WTC11 (cell line): Measurements from ENCODE around the gene GABBR2. TPM values are rescaled to one million over a fixed set of nuclear protein-coding genes. Genes with fewer than 3 reads are reported as not detected.

ENCODE experiments used
- ATAC-seq: fragments of 200-7000 bp; cut with Tn5 transposase; 2 replicates; pipeline ENCODE4 v1.10.0; 2021; ENCODE audit warnings: mild to moderate bottlenecking, moderate library complexity
- CTCF ChIA-PET: fragments of 300-600 bp; sonication (Branson Sonifier 250); formaldehyde crosslinking; loops from one replicate; lab custom pipeline; 2021; ENCODE audit warnings: antibody characterized with exemption; lab: Charles Lee
- POLR2A ChIA-PET: fragments of 350-600 bp; sonication (Branson Sonifier 250); formaldehyde crosslinking; loops from one replicate; lab custom pipeline; 2021; ENCODE audit warnings: antibody characterized with exemption; lab: Charles Lee
- DNase-seq: peaks from one replicate; pipeline ENCODE4 v3.0.0; 2021; ENCODE audit warnings: low spot score
- H3K27ac Mint-ChIP-seq: 2 replicates; pipeline ENCODE4 v1.8.0; 2021; ENCODE audit warnings: mixed read lengths
- H3K27me3 Mint-ChIP-seq: 2 replicates; pipeline ENCODE4 v1.8.0; 2021; ENCODE audit warnings: low read depth, mild to moderate bottlenecking, moderate library complexity, mixed read lengths
- H3K36me3 Mint-ChIP-seq: 2 replicates; pipeline ENCODE4 v1.8.0; 2021; ENCODE audit warnings: mixed read lengths
- H3K4me1 Mint-ChIP-seq: 2 replicates; pipeline ENCODE4 v1.8.0; 2022; ENCODE audit warnings: mixed read lengths
- H3K4me3 Mint-ChIP-seq: 2 replicates; pipeline ENCODE4 v1.8.0; 2021; ENCODE audit warnings: mild to moderate bottlenecking, moderate library complexity, mixed read lengths
- H3K9me3 Mint-ChIP-seq: 2 replicates; pipeline ENCODE4 v1.8.0; 2021; ENCODE audit warnings: mixed read lengths
- AFF4 ChIP-seq: sonication (generic); formaldehyde crosslinking; IDR thresholded peaks from 2 replicates; pipeline ENCODE4 v1.8.1; 2023; ENCODE audit warnings: mild to moderate bottlenecking, missing genetic modification reagents, borderline replicate concordance
- ATF1 ChIP-seq: sonication (generic); formaldehyde crosslinking; IDR thresholded peaks from 2 replicates; pipeline ENCODE4 v1.8.1; 2023; ENCODE audit warnings: mild to moderate bottlenecking, moderate library complexity, missing genetic modification reagents
- ELF4 ChIP-seq: sonication (generic); formaldehyde crosslinking; IDR thresholded peaks from 2 replicates; pipeline ENCODE4 v1.8.1; 2022; ENCODE audit warnings: low read depth, mild to moderate bottlenecking, moderate library complexity, missing genetic modification reagents
- FOXJ3 ChIP-seq: sonication (generic); formaldehyde crosslinking; IDR thresholded peaks from 2 replicates; pipeline ENCODE4 v1.9.0; 2021; ENCODE audit warnings: missing genetic modification reagents, mild to moderate bottlenecking, borderline replicate concordance
- FOXP1 ChIP-seq: sonication (generic); formaldehyde crosslinking; IDR thresholded peaks from 2 replicates; pipeline ENCODE4 v1.8.0; 2022; ENCODE audit warnings: missing genetic modification reagents, mild to moderate bottlenecking, moderate library complexity, borderline replicate concordance
- FOXP4 ChIP-seq: sonication (generic); formaldehyde crosslinking; IDR thresholded peaks from 2 replicates; pipeline ENCODE4 v1.8.0; 2022; ENCODE audit warnings: mild to moderate bottlenecking, missing genetic modification reagents
- JUN ChIP-seq: sonication (generic); formaldehyde crosslinking; IDR thresholded peaks from 2 replicates; pipeline ENCODE4 v1.8.0; 2023; ENCODE audit warnings: mild to moderate bottlenecking, missing genetic modification reagents
- KAT7 ChIP-seq: sonication (generic); formaldehyde crosslinking; IDR thresholded peaks from 2 replicates; pipeline ENCODE4 v1.8.1; 2023; ENCODE audit warnings: missing genetic modification reagents, mild to moderate bottlenecking, borderline replicate concordance
- MXD4 ChIP-seq: fragments of 250-450 bp; sonication (Bioruptor Pico); IDR thresholded peaks from 2 replicates; pipeline ENCODE4 v1.8.0; 2021; ENCODE audit warnings: mild to moderate bottlenecking, moderate library complexity, borderline replicate concordance
- NR3C1 ChIP-seq: sonication (generic); formaldehyde crosslinking; conservative IDR thresholded peaks from 2 replicates; pipeline ENCODE4 v1.8.1; 2023; ENCODE audit warnings: low read depth, mild to moderate bottlenecking, missing genetic modification reagents
- SMAD4 ChIP-seq: sonication (generic); formaldehyde crosslinking; IDR thresholded peaks from 2 replicates; pipeline ENCODE4 v1.8.0; 2022; ENCODE audit warnings: mild to moderate bottlenecking, missing genetic modification reagents
- ZNF263 ChIP-seq: sonication (generic); formaldehyde crosslinking; IDR thresholded peaks from 2 replicates; pipeline ENCODE4 v1.8.1; 2022; ENCODE audit warnings: low read depth, mild to moderate bottlenecking, moderate library complexity, missing genetic modification reagents
- ZNF425 ChIP-seq: fragments of 250-450 bp; sonication (Bioruptor Pico); conservative IDR thresholded peaks from 2 replicates; pipeline ENCODE4 v1.9.0; 2021; ENCODE audit warnings: mild to moderate bottlenecking
- ZNF532 ChIP-seq: fragments of 250-450 bp; sonication (Bioruptor Pico); IDR thresholded peaks from 2 replicates; pipeline ENCODE4 v1.9.0; 2021; ENCODE audit warnings: mild to moderate bottlenecking, borderline replicate concordance
- total RNA-seq: library from RNA; stranded (reverse); gene quantifications from 3 replicates; pipeline ENCODE4 v1.2.3, GENCODE V29; 2021
- TF ChIP-seq, protein P1 (sequence below): sonication (generic); formaldehyde crosslinking; IDR thresholded peaks from 2 replicates; pipeline ENCODE4 v1.8.1; 2023; ENCODE audit warnings: mild to moderate bottlenecking, moderate library complexity, missing genetic modification reagents

GABBR2 gene
- total RNA-seq, 1 experiment from 2014 or later: 0.92 TPM

- Mint-ChIP-seq H3K27me3 (no peaks in the 10 kb centered on the region), H3K9me3 (no peaks in the 10 kb centered on the region), H3K27ac (no peak overlapping the region), H3K4me1 (peaks cover 7% of the 10 kb centered on the region; the same call in 1 of the 2 replicates), H3K36me3 (no peaks in the 10 kb centered on the region), H3K4me3 (no peak overlapping the region)
- ATAC-seq (no peak), DNase-seq (no peak)
- no peak for TF ChIP-seq NR3C1
- TF ChIP-seq MXD4 (CRISPR knock-in tag): no peak
- no peak for TF ChIP-seq AFF4 (CRISPR knock-in tag)
- no peak for TF ChIP-seq FOXJ3 (CRISPR knock-in tag)
- no peak for TF ChIP-seq ZNF425 (CRISPR knock-in tag)
- no peak for TF ChIP-seq FOXP4 (CRISPR knock-in tag)
- no peak for TF ChIP-seq ELF4 (CRISPR knock-in tag)
- no peak for TF ChIP-seq SMAD4 (CRISPR knock-in tag)
- no peak for TF ChIP-seq ZNF532 (CRISPR knock-in tag)
- TF ChIP-seq JUN: no peak
- no peak for TF ChIP-seq ZNF263 (CRISPR knock-in tag)
- TF ChIP-seq KAT7: no peak
- TF ChIP-seq, protein P1, sequence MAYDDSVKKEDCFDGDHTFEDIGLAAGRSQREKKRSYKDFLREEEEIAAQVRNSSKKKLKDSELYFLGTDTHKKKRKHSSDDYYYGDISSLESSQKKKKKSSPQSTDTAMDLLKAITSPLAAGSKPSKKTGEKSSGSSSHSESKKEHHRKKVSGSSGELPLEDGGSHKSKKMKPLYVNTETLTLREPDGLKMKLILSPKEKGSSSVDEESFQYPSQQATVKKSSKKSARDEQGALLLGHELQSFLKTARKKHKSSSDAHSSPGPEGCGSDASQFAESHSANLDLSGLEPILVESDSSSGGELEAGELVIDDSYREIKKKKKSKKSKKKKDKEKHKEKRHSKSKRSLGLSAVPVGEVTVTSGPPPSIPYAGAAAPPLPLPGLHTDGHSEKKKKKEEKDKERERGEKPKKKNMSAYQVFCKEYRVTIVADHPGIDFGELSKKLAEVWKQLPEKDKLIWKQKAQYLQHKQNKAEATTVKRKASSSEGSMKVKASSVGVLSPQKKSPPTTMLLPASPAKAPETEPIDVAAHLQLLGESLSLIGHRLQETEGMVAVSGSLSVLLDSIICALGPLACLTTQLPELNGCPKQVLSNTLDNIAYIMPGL (CRISPR knock-in tag): no peak
- TF ChIP-seq FOXP1 (CRISPR knock-in tag): no peak
- no peak for TF ChIP-seq ATF1 (CRISPR knock-in tag)
- CTCF ChIA-PET: no interaction called here
- POLR2A ChIA-PET: no interaction called here
These were observed 103.6 kb downstream of the GABBR2 start for GRCh38 chr9:98605116-98605515.
